Naive thymus-derived CD8-positive, alpha-beta T cell (primary cell): Measurements from ENCODE around the gene RASA2. TPM values are rescaled to one million over a fixed set of nuclear protein-coding genes. Genes with fewer than 3 reads are reported as not detected.
"Not testable (repeated sequence)": the region's sequence is repeated elsewhere in the genome, so short reads cannot be mapped to it uniquely, and the experiment has no call there.

Source experiments
- ATAC-seq, 2 donors: fragments of 150-1000 bp; cut with Tn5 transposase in 1 of 2; sonication (Bioruptor Pico), chemical (Tn5 transposase) in 1 of 2; 1 replicate in 1 of 2; 2 replicates in 1 of 2; pipeline ENCODE4 v1.10.0; 2021; ENCODE audit warnings: mild to moderate bottlenecking in 2 of 2, moderate library complexity in 2 of 2
- POLR2A ChIA-PET: fragments of 350-600 bp; sonication (Branson Sonifier 250); formaldehyde crosslinking; loops from one replicate; lab custom pipeline; 2021; ENCODE audit warnings: antibody characterized with exemption; lab: Charles Lee
- DNase-seq, 10 donors: peaks; one replicate each; pipeline versions ENCODE4 v3.0.0 to v3.0.0-alpha.2; 2020 to 2022
- H3K27ac Mint-ChIP-seq, 10 donors: one replicate each; pipeline ENCODE4 v1.8.0; 2020 to 2022; ENCODE audit warnings: mild to moderate bottlenecking in 10 of 10, mixed read lengths in 10 of 10, moderate library complexity in 4 of 10, inconsistent platforms in 1 of 10
- H3K27me3 Mint-ChIP-seq, 5 donors: one replicate each; pipeline ENCODE4 v1.8.0; 2021 to 2022; ENCODE audit warnings: mixed read lengths in 5 of 5
- H3K36me3 Mint-ChIP-seq, 3 donors: one replicate each; pipeline ENCODE4 v1.8.0; 2020 to 2022; ENCODE audit warnings: mixed read lengths in 3 of 3, mild to moderate bottlenecking in 2 of 3, inconsistent platforms in 1 of 3
- H3K4me1 Mint-ChIP-seq, 4 donors: one replicate each; pipeline ENCODE4 v1.8.0; 2021 to 2022; ENCODE audit warnings: mixed read lengths in 4 of 4
- H3K4me3 Mint-ChIP-seq, 10 donors: one replicate each; pipeline ENCODE4 v1.8.0; 2020 to 2022; ENCODE audit warnings: mild to moderate bottlenecking in 10 of 10, mixed read lengths in 10 of 10, moderate library complexity in 6 of 10, inconsistent platforms in 1 of 10
- H3K9me3 Mint-ChIP-seq, 9 donors: one replicate each; pipeline ENCODE4 v1.8.0; 2020 to 2022; ENCODE audit warnings: mixed read lengths in 9 of 9, mild to moderate bottlenecking in 3 of 9, inconsistent platforms in 1 of 9, moderate library complexity in 1 of 9
- polyA plus RNA-seq, 3 donors: library from polyadenylated mRNA; unstranded; fragments of 300-500 nt; fragmentation: Illumina TruSeq; gene quantifications; one replicate each; pipeline ENCODE4 v1.2.3, GENCODE V29; 2021
- total RNA-seq, 8 experiments: library from RNA in 2 of 8; stranded (reverse) in 2 of 8; gene quantifications; one replicate each; pipeline ENCODE4 v1.2.3 and lab custom pipeline; 2021 to 2026

Gene RASA2
- total and polyA plus RNA-seq, 5 experiments from 2014 or later, result 55.0 to 124 (median 66.8) TPM

- DNase-seq, ATAC-seq, H3K4me1 Mint-ChIP-seq, H3K27me3 Mint-ChIP-seq, H3K4me3 Mint-ChIP-seq, POLR2A ChIA-PET, H3K27ac Mint-ChIP-seq: not testable (repeated sequence)
- Mint-ChIP-seq H3K9me3 (peaks cover 0 to 23% (median 11%) of the 10 kb centered on the region in 9 donors), H3K36me3 (peaks cover 0 to 12% (median 0%) of the 10 kb centered on the region in 3 donors)
Observed at GRCh38 chr3:141628868-141629441, 142.1 kb downstream of the RASA2 start.

GRCh38 chr3:141629976-141630375, 143.1 kb downstream of the RASA2 start:
- POLR2A ChIA-PET, result no interaction called here
- H3K36me3 Mint-ChIP-seq, result peaks cover 0 to 12% (median 0%) of the 10 kb centered on the region in 3 donors
- peaks cover 0 to 23% (median 11%) of the 10 kb centered on the region in 9 donors for H3K9me3 Mint-ChIP-seq
- ATAC-seq (no peak), DNase-seq (no peak)
- H3K27me3 Mint-ChIP-seq, result peaks cover 0 to 2% (median 0%) of the 10 kb centered on the region in 5 donors
- H3K27ac Mint-ChIP-seq, result no peak overlapping the region
- no peak overlapping the region for H3K4me3 Mint-ChIP-seq
- no peaks in the 10 kb centered on the region for H3K4me1 Mint-ChIP-seq

GRCh38 chr3:141632779-141633374, 146.1 kb downstream of the RASA2 start:
- DNase-seq (no peak), ATAC-seq (no peak)
- Mint-ChIP-seq H3K27ac (no peak overlapping the region), H3K9me3 (peaks cover 0 to 17% (median 10%) of the 10 kb centered on the region in 9 donors), H3K27me3 (peaks cover 0 to 2% (median 0%) of the 10 kb centered on the region in 5 donors), H3K36me3 (peaks cover 0 to 12% (median 0%) of the 10 kb centered on the region in 3 donors), H3K4me3 (no peak overlapping the region), H3K4me1 (no peaks in the 10 kb centered on the region)
- POLR2A ChIA-PET, result no interaction called here

- Mint-ChIP-seq H3K4me1 (peaks cover 0 to 5% (median 0%) of the 10 kb centered on the region in 4 donors), H3K27ac (no peak overlapping the region), H3K27me3 (no peaks in the 10 kb centered on the region), H3K36me3 (no peaks in the 10 kb centered on the region), H3K4me3 (no peak overlapping the region), H3K9me3 (no peaks in the 10 kb centered on the region)
- ATAC-seq (no peak), DNase-seq (no peak)
- POLR2A ChIA-PET, result no interaction called here
Observed at GRCh38 chr3:141642215-141642614, 155.4 kb downstream of the RASA2 start.

GRCh38 chr3:141643391-141643790, 156.6 kb downstream of the RASA2 start:
- POLR2A ChIA-PET, result interaction anchor here (0.6 kb wide), 1 partner anchor 16 kb away, joined by 8 read pairs; no protein-coding TSS in a partner anchor
- no peaks in the 10 kb centered on the region for H3K27me3 Mint-ChIP-seq

GRCh38 chr3:141643796-141644195, 157.0 kb downstream of the RASA2 start:
- ATAC-seq (no peak), DNase-seq (no peak)
- Mint-ChIP-seq H3K4me3 (no peak overlapping the region), H3K36me3 (no peaks in the 10 kb centered on the region), H3K9me3 (no peaks in the 10 kb centered on the region), H3K27me3 (no peaks in the 10 kb centered on the region), H3K27ac (no peak overlapping the region), H3K4me1 (peaks cover 0 to 5% (median 2%) of the 10 kb centered on the region in 4 donors)
- POLR2A ChIA-PET, result interaction anchor here (0.6 kb wide), 1 partner anchor 16 kb away, joined by 8 read pairs; no protein-coding TSS in a partner anchor

More at GRCh38 chr3:141643391-141643790, 156.6 kb downstream of the RASA2 start:
- DNase-seq (no peak), ATAC-seq (no peak)
- Mint-ChIP-seq H3K9me3 (no peaks in the 10 kb centered on the region), H3K27ac (no peak overlapping the region), H3K36me3 (no peaks in the 10 kb centered on the region), H3K4me1 (peaks cover 0 to 5% (median under 1%) of the 10 kb centered on the region in 4 donors), H3K4me3 (no peak overlapping the region)

- ATAC-seq, result peak; percentile 60 to 62
- Mint-ChIP-seq H3K27ac (peak overlapping the region in 1 of 10 donors; percentile 22), H3K36me3 (no peaks in the 10 kb centered on the region), H3K9me3 (no peaks in the 10 kb centered on the region), H3K27me3 (peaks cover 0 to 1% (median 0%) of the 10 kb centered on the region in 5 donors), H3K4me3 (no peak overlapping the region), H3K4me1 (peaks cover 0 to 5% (median 2%) of the 10 kb centered on the region in 4 donors)
- POLR2A ChIA-PET, result no interaction called here
- peak; percentile 10 to 76 (median 50) for DNase-seq
Observed at GRCh38 chr3:141644931-141645330, 158.1 kb downstream of the RASA2 start.

GRCh38 chr3:141646760-141647561, 160.1 kb downstream of the RASA2 start:
- POLR2A ChIA-PET, result no interaction called here
- no peak for DNase-seq
- Mint-ChIP-seq H3K36me3 (no peaks in the 10 kb centered on the region), H3K27me3 (peaks cover 0 to 1% (median 0%) of the 10 kb centered on the region in 5 donors), H3K27ac (no peak overlapping the region), H3K4me3 (no peak overlapping the region), H3K9me3 (no peaks in the 10 kb centered on the region), H3K4me1 (peaks cover 0 to 5% (median 2%) of the 10 kb centered on the region in 4 donors)
- ATAC-seq, result no peak

- no peaks in the 10 kb centered on the region for H3K36me3 Mint-ChIP-seq
- H3K4me1 Mint-ChIP-seq, result peaks cover 0 to 5% (median 2%) of the 10 kb centered on the region in 4 donors
- no peak overlapping the region for H3K4me3 Mint-ChIP-seq
- H3K27me3 Mint-ChIP-seq, result peaks cover 0 to 1% (median 0%) of the 10 kb centered on the region in 5 donors
- H3K9me3 Mint-ChIP-seq, result no peaks in the 10 kb centered on the region
- ATAC-seq, result no peak
- DNase-seq, result no peak
- POLR2A ChIA-PET, result no interaction called here
- peak overlapping the region in 1 of 10 donors; percentile 17 for H3K27ac Mint-ChIP-seq
Observed at GRCh38 chr3:141647562-141647915, 160.7 kb downstream of the RASA2 start.

GRCh38 chr3:141648055-141648910, 161.5 kb downstream of the RASA2 start:
- Mint-ChIP-seq H3K27ac (peak overlapping the region in 1 of 10 donors; percentile 30), H3K9me3 (no peaks in the 10 kb centered on the region)
- POLR2A ChIA-PET, result no interaction called here

GRCh38 chr3:141649871-141650270, 163.0 kb downstream of the RASA2 start:
- Mint-ChIP-seq H3K36me3 (no peaks in the 10 kb centered on the region), H3K9me3 (no peaks in the 10 kb centered on the region), H3K4me3 (no peak overlapping the region), H3K27me3 (peaks cover 0 to 4% (median 1%) of the 10 kb centered on the region in 5 donors), H3K27ac (no peak overlapping the region), H3K4me1 (peaks cover 0 to 5% (median under 1%) of the 10 kb centered on the region in 4 donors)
- POLR2A ChIA-PET, result no interaction called here
- ATAC-seq, result no peak
- no peak for DNase-seq

More at GRCh38 chr3:141648055-141648910, 161.5 kb downstream of the RASA2 start:
- no peak overlapping the region for H3K4me3 Mint-ChIP-seq
- DNase-seq (no peak), ATAC-seq (no peak)
- no peaks in the 10 kb centered on the region for H3K36me3 Mint-ChIP-seq
- peaks cover 0 to 5% (median 2%) of the 10 kb centered on the region in 4 donors for H3K4me1 Mint-ChIP-seq
- H3K27me3 Mint-ChIP-seq, result peaks cover 0 to 1% (median 0%) of the 10 kb centered on the region in 5 donors

- Mint-ChIP-seq H3K9me3 (no peaks in the 10 kb centered on the region), H3K27ac (no peak overlapping the region), H3K36me3 (no peaks in the 10 kb centered on the region), H3K4me3 (no peak overlapping the region), H3K27me3 (peaks cover 0 to 4% (median 1%) of the 10 kb centered on the region in 5 donors), H3K4me1 (peaks cover 0 to 5% (median 0%) of the 10 kb centered on the region in 4 donors)
- no peak for DNase-seq
- ATAC-seq, result no peak
- POLR2A ChIA-PET, result no interaction called here
Observed at GRCh38 chr3:141650783-141651182, 164.0 kb downstream of the RASA2 start.
